ENCODE data around the gene PIGQ.

The PIGQ gene

GRCh38 chr16:606656-607307, 37.0 kb downstream of the PIGQ start:
- no peak for DNase-seq (ENCODE audit: low spot score)

GRCh38 chr16:608019-608418, 38.3 kb downstream of the PIGQ start:
- no peak for DNase-seq (ENCODE audit: low spot score)

- DNase-seq (ENCODE audit: low spot score): no peak
Measured at GRCh38 chr16:609316-609715, 39.5 kb downstream of the PIGQ start.

- no peak for DNase-seq (ENCODE audit: low spot score)
Measured at GRCh38 chr16:609984-610383, 40.2 kb downstream of the PIGQ start.

GRCh38 chr16:610513-611381, 41.0 kb downstream of the PIGQ start:
- no peak for DNase-seq (ENCODE audit: low spot score)

GRCh38 chr16:615122-615521, 45.4 kb downstream of the PIGQ start:
- no peak for DNase-seq (ENCODE audit: low spot score)

- DNase-seq (ENCODE audit: low spot score): no peak
Measured at GRCh38 chr16:616733-617586, 47.2 kb downstream of the PIGQ start.

GRCh38 chr16:617855-618254, 48.1 kb downstream of the PIGQ start:
- no peak for DNase-seq (ENCODE audit: low spot score)

- DNase-seq (ENCODE audit: low spot score): no peak
Measured at GRCh38 chr16:619476-620100, 49.8 kb downstream of the PIGQ start.

- no peak for DNase-seq (ENCODE audit: low spot score)
Measured at GRCh38 chr16:620700-621525, 51.1 kb downstream of the PIGQ start.

GRCh38 chr16:621526-622105, 51.8 kb downstream of the PIGQ start:
- DNase-seq (ENCODE audit: low spot score): no peak

GRCh38 chr16:622920-623280, 53.1 kb downstream of the PIGQ start:
- DNase-seq (ENCODE audit: low spot score): no peak

GRCh38 chr16:624526-625070, 54.8 kb downstream of the PIGQ start:
- DNase-seq (ENCODE audit: low spot score): no peak

GRCh38 chr16:625117-625976, 55.6 kb downstream of the PIGQ start:
- DNase-seq (ENCODE audit: low spot score): no peak

- DNase-seq (ENCODE audit: low spot score): no peak
Measured at GRCh38 chr16:625977-626765, 56.4 kb downstream of the PIGQ start.

- DNase-seq (ENCODE audit: low spot score): peak; percentile 99
Measured at GRCh38 chr16:626787-627453, 57.2 kb downstream of the PIGQ start.

GRCh38 chr16:627454-628239, 57.9 kb downstream of the PIGQ start:
- DNase-seq (ENCODE audit: low spot score): no peak

Data from hepatic stellate cell (primary cell).